SK-N-SH (cell line): ENCODE data around the gene LGR4.

Source experiments
- CHD2 ChIP-seq: fragments of 150-350 bp; IDR thresholded peaks from 2 replicates; pipeline ENCODE4 v1.6.1; 2018; ENCODE audit warnings: low read length; ENCODE audit not compliant: partially characterized antibody
- CTCF ChIP-seq: fragments of 200-600 bp; sonication (generic); IDR thresholded peaks from 2 replicates; pipeline ENCODE4 v1.6.1; 2017; ENCODE audit warnings: antibody characterized with exemption, mild to moderate bottlenecking, moderate library complexity
- ELF1 ChIP-seq: IDR thresholded peaks from 2 replicates; pipeline ENCODE4 v1.4.0; 2012
- EP300 ChIP-seq, 2 experiments: IDR thresholded peaks; 2 replicates each; pipeline versions ENCODE4 v1.4.0 to v1.6.1; 2012; ENCODE audit warnings: borderline replicate concordance in 1 of 2, low read depth in 1 of 2, low read length in 1 of 2
- EZH2phosphoT487 ChIP-seq: fragments of 200-600 bp; sonication (generic); IDR thresholded peaks from 2 replicates; pipeline ENCODE4 v1.6.1; 2017; ENCODE audit warnings: low read depth, mixed run types, mild to moderate bottlenecking, antibody characterized with exemption, moderate library complexity, borderline replicate concordance
- GATA2 ChIP-seq: sonication (generic); formaldehyde crosslinking; IDR thresholded peaks from 2 replicates; pipeline ENCODE4 v1.5.0; 2020; ENCODE audit warnings: mild to moderate bottlenecking, missing genetic modification reagents
- MXI1 ChIP-seq: IDR thresholded peaks from 2 replicates; pipeline ENCODE4 v1.6.1; 2012; ENCODE audit warnings: mild to moderate bottlenecking, low read depth, low read length, improper control_type of control experiment
- PBX3 ChIP-seq: IDR thresholded peaks from 2 replicates; pipeline ENCODE4; 2012
- POLR2AphosphoS5 ChIP-seq: IDR thresholded peaks from 2 replicates; pipeline ENCODE4 v1.6.1; 2012; ENCODE audit warnings: low read depth, low read length
- RFX5 ChIP-seq: IDR thresholded peaks from 2 replicates; pipeline ENCODE4 v1.6.1; 2012; ENCODE audit warnings: mild to moderate bottlenecking, improper control_type of control experiment, low read length
- YY1 ChIP-seq: IDR thresholded peaks from 2 replicates; pipeline ENCODE4 v1.4.0; 2012; ENCODE audit warnings: low read depth, mild to moderate bottlenecking

GRCh38 chr11:27402450-27402849 lies 70.1 kb downstream of the LGR4 start:
- TF ChIP-seq CTCF = no peak
- no peak for TF ChIP-seq CHD2
- no peak for TF ChIP-seq YY1
- TF ChIP-seq RFX5 = no peak
- no peak for TF ChIP-seq MXI1
- no peak for TF ChIP-seq EP300 (IDR thresholded peaks at IDR 0.05; ENCODE audit: borderline replicate concordance in 1 of 2, low read depth in 1 of 2, low read length in 1 of 2)
- TF ChIP-seq PBX3 = no peak
- no peak for TF ChIP-seq GATA2 (CRISPR knock-in tag)
- no peak for TF ChIP-seq EZH2phosphoT487
- no peak for TF ChIP-seq ELF1
- no peak for TF ChIP-seq POLR2AphosphoS5
